ENCODE results near the gene KCNAB3.
A peak's percentile ranks its signal among the peaks of the same experiment; 100 is the strongest.

The KCNAB3 gene

GRCh38 chr17:7940034-7940433 is 10.4 kb upstream of the KCNAB3 start:
- DNase-seq: no peak

GRCh38 chr17:7935859-7936258 is 6.2 kb upstream of the KCNAB3 start:
- DNase-seq: no peak

- DNase-seq: no peak
Observed at GRCh38 chr17:7932949-7933348, 3.3 kb upstream of the KCNAB3 start.

GRCh38 chr17:7932483-7932891 is 2.8 kb upstream of the KCNAB3 start:
- DNase-seq: peak; percentile 70

- peak; percentile 99 for DNase-seq
Observed at GRCh38 chr17:7931709-7932482, 2.2 kb upstream of the KCNAB3 start, which contains the start of the genes CNTROB and TRAPPC1. TSS of gene CNTROB (plus strand) at chr17:7932206. CDS start at chr17:7933080, 874 bp downstream. TSS of gene TRAPPC1 (minus strand) at chr17:7931946. CDS start at chr17:7931829, 117 bp downstream.

GRCh38 chr17:7930841-7931631 is 1.4 kb upstream of the KCNAB3 start:
- DNase-seq: peak; percentile 69

GRCh38 chr17:7927596-7927995 is 2.1 kb downstream of the KCNAB3 start:
- DNase-seq: no peak

- peak; percentile 90 for DNase-seq
Observed at GRCh38 chr17:7922845-7923628, 6.6 kb downstream of the KCNAB3 start.

- no peak for DNase-seq
Observed at GRCh38 chr17:7922269-7922844, 7.3 kb downstream of the KCNAB3 start.

- no peak for DNase-seq
Observed at GRCh38 chr17:7916808-7917207, 12.8 kb downstream of the KCNAB3 start.

GRCh38 chr17:7916385-7916682 is 13.3 kb downstream of the KCNAB3 start:
- no peak for DNase-seq

GRCh38 chr17:7915611-7916384 is 13.9 kb downstream of the KCNAB3 start, which contains the start of gene RNF227:
TSS of gene RNF227 (minus strand) at chr17:7916289. CDS start at chr17:7916195, 94 bp downstream.
- DNase-seq: peak; percentile 95

GRCh38 chr17:7915179-7915610 is 14.5 kb downstream of the KCNAB3 start:
- DNase-seq: no peak

GRCh38 chr17:7912927-7913524 is 16.6 kb downstream of the KCNAB3 start:
- no peak for DNase-seq

GRCh38 chr17:7911116-7911515 is 18.5 kb downstream of the KCNAB3 start:
- no peak for DNase-seq

- DNase-seq: no peak
Observed at GRCh38 chr17:7910711-7911110, 18.9 kb downstream of the KCNAB3 start.

- no peak for DNase-seq
Observed at GRCh38 chr17:7910281-7910680, 19.4 kb downstream of the KCNAB3 start.

GRCh38 chr17:7909089-7909488 is 20.6 kb downstream of the KCNAB3 start:
- DNase-seq: no peak

- no peak for DNase-seq
Observed at GRCh38 chr17:7903154-7904103, 26.2 kb downstream of the KCNAB3 start.

GRCh38 chr17:7897773-7898172 is 31.9 kb downstream of the KCNAB3 start:
- DNase-seq: no peak

Measured in activated CD8-positive, alpha-beta memory T cell treated with anti-CD3 and anti-CD28 coated beads for 24 hours (primary cell).